Measurements from ENCODE around the gene C2.
"Not testable (repeated sequence)": the region's sequence is repeated elsewhere in the genome, so short reads cannot be mapped to it uniquely, and the experiment has no call there.

Gene C2

GRCh38 chr6:31979238-31979898 lies 51.9 kb downstream of the C2 start:
- no peak for DNase-seq

GRCh38 chr6:31980195-31980876 lies 52.8 kb downstream of the C2 start:
- not testable (repeated sequence) for DNase-seq

DNA sequence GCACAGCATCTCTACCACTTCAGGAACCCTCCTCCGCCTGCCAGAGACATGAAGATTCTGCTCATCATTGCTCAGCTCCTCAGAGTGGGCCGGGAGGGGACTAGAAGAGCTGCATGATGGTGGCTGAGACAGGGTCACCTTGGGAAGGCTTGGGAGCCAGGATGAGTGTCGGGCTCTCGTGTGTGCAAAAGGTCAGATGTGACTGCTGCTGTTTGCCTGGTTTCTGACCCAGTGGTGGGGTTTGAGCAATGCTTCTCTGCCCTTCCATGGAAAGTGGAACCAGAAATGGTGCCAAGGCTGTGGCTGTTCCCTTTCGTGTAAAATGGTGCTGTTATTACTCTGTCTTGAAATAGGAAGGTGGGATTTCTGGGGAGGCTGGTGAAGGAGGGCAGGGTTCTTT lies 53.5 kb downstream of the C2 start:
- DNase-seq: not testable (repeated sequence)

DNA sequence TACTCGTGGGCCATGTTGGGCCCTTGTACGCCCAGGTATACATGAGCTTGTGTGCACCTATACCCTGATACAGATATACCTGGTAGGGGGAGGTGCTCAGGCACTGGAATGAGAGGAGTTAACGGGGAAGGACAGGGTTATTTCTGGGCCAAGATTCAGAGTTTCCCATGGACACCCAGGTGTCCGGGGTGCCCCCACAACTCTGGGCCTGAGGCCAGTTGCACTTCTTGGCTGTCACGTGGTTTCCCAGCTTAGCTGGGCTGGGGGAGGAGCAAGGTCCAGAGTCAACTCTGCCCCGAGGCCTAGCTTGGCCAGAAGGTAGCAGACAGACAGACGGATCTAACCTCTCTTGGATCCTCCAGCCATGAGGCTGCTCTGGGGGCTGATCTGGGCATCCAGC lies 54.2 kb downstream of the C2 start, which contains the start of gene C4A:
C4A (plus strand) TSS at position 314 of the 400 bp plus-strand sequence; CDS start at position 365, 51 bp downstream.
- not testable (repeated sequence) for DNase-seq

GRCh38 chr6:31989363-31989762 lies 61.8 kb downstream of the C2 start:
- DNase-seq: not testable (repeated sequence)

DNA sequence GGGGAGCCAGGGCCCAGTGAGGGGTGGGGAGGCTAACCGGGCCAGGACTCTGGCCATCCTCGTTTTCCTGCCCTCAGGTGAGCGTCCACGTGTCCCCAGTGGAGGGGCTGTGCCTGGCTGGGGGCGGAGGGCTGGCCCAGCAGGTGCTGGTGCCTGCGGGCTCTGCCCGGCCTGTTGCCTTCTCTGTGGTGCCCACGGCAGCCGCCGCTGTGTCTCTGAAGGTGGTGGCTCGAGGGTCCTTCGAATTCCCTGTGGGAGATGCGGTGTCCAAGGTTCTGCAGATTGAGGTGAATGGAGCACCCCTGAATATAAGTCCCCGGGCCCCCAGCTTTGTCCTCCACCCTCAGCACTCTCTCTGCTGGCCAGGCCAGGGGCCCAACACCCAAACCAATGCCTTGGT lies 66.9 kb downstream of the C2 start:
- DNase-seq: not testable (repeated sequence)

Data from islet precursor cell (in vitro differentiated cells).